HepG2 (cell line): ENCODE results near the gene PIH1D2. TPM values are rescaled to one million over a fixed set of nuclear protein-coding genes. Genes with fewer than 3 reads are reported as not detected.

Source experiments
- ARNT2 ChIP-seq: sonication (generic); formaldehyde crosslinking; IDR thresholded peaks from 2 replicates; pipeline ENCODE4 v1.8.0; 2022; ENCODE audit warnings: mild to moderate bottlenecking, low read depth, missing genetic modification reagents, moderate library complexity
- CENPX ChIP-seq: sonication (generic); formaldehyde crosslinking; IDR thresholded peaks from 2 replicates; pipeline ENCODE4 v1.9.0; 2021; ENCODE audit warnings: mild to moderate bottlenecking, missing genetic modification reagents, moderate library complexity
- HOXA7 ChIP-seq: sonication (generic); formaldehyde crosslinking; IDR thresholded peaks from 2 replicates; pipeline ENCODE4 v1.8.1; 2022; ENCODE audit warnings: mild to moderate bottlenecking, missing genetic modification reagents, moderate library complexity
- NCOA5 ChIP-seq: sonication (generic); formaldehyde crosslinking; IDR thresholded peaks from 2 replicates; pipeline ENCODE4 v1.4.0; 2020; ENCODE audit warnings: missing genetic modification reagents
- TCF7 ChIP-seq: sonication (generic); IDR thresholded peaks from 2 replicates; pipeline ENCODE4 v1.6.1; 2016; ENCODE audit warnings: antibody characterized with exemption, low read depth
- TCF7L2 ChIP-seq: IDR thresholded peaks from 2 replicates; pipeline ENCODE4 v1.6.1; 2011; ENCODE audit warnings: mild to moderate bottlenecking, low read depth, low read length, moderate library complexity
- TGIF2 ChIP-seq: IDR thresholded peaks from 2 replicates; pipeline ENCODE4 v1.6.1; 2016; ENCODE audit warnings: control low read depth, missing compliant biosample characterization
- WIZ ChIP-seq: sonication (generic); formaldehyde crosslinking; IDR thresholded peaks from 2 replicates; pipeline ENCODE4 v1.5.1; 2020; ENCODE audit warnings: mild to moderate bottlenecking, missing genetic modification reagents
- YY1 ChIP-seq: IDR thresholded peaks from 2 replicates; pipeline ENCODE4 v1.6.1; 2011; ENCODE audit warnings: low read length, low read depth, moderate library complexity, mild to moderate bottlenecking; ENCODE audit not compliant: insufficient read depth, insufficient replicate concordance
- ZFP82 ChIP-seq: sonication (generic); formaldehyde crosslinking; IDR thresholded peaks from 2 replicates; pipeline ENCODE4 v1.5.1; 2020; ENCODE audit warnings: mild to moderate bottlenecking, missing genetic modification reagents, borderline replicate concordance
- ZFYVE20 ChIP-seq: sonication (generic); formaldehyde crosslinking; IDR thresholded peaks from 2 replicates; pipeline ENCODE4 v1.8.0; 2023; ENCODE audit warnings: low read depth, mild to moderate bottlenecking, moderate library complexity, missing genetic modification reagents, borderline replicate concordance
- ZNF17 ChIP-seq: sonication (generic); formaldehyde crosslinking; IDR thresholded peaks from 2 replicates; pipeline ENCODE4 v1.5.0; 2020; ENCODE audit warnings: mild to moderate bottlenecking, missing genetic modification reagents
- ZNF205 ChIP-seq: IDR thresholded peaks from 2 replicates; pipeline ENCODE4 v1.6.1; 2018; ENCODE audit warnings: missing biosample characterization, missing genetic modification reagents
- ZNF260 ChIP-seq: sonication (generic); formaldehyde crosslinking; IDR thresholded peaks from 2 replicates; pipeline ENCODE4 v1.4.0; 2020; ENCODE audit warnings: missing genetic modification reagents, low read depth, mild to moderate bottlenecking, borderline replicate concordance
- polyA plus RNA-seq, 8 experiments: library from polyadenylated mRNA; depleted of rRNA in 3 of 8; stranded (reverse) in 7 of 8; unstranded in 1 of 8; fragments of >200 nt; fragmentation: Illumina TruSeq in 4 of 8; extraction: Trizol in 4 of 8; gene quantifications; 2 replicates each; pipeline versions ENCODE4 v1.2.1 to v1.2.3, GENCODE V29; 2011 to 2016; ENCODE audit warnings: low read depth in 4 of 8, missing spikeins in 1 of 8, mixed read lengths in 1 of 8; ENCODE audit not compliant: insufficient read depth in 1 of 8
- total RNA-seq, 5 experiments: library from RNA; depleted of rRNA; stranded (reverse); fragments of >200 nt; fragmentation: Illumina TruSeq; extraction: Trizol; gene quantifications; 2 replicates each; pipeline ENCODE4 v1.2.3, GENCODE V29; 2016; ENCODE audit warnings: low read depth in 1 of 5
- TF ChIP-seq, protein P1 (sequence below): sonication (generic); formaldehyde crosslinking; conservative IDR thresholded peaks from 2 replicates; pipeline ENCODE4 v1.8.0; 2022; ENCODE audit warnings: mild to moderate bottlenecking, moderate library complexity, missing genetic modification reagents
- TF ChIP-seq, protein P2 (sequence below): sonication (generic); formaldehyde crosslinking; IDR thresholded peaks from 2 replicates; pipeline ENCODE4 v1.8.1; 2023; ENCODE audit warnings: missing genetic modification reagents, mild to moderate bottlenecking, borderline replicate concordance
- TF ChIP-seq, protein P3 (sequence below): sonication (generic); formaldehyde crosslinking; IDR thresholded peaks from 2 replicates; pipeline ENCODE4 v1.5.0; 2020; ENCODE audit warnings: missing genetic modification reagents
- TF ChIP-seq, protein P4 (sequence below): sonication (generic); formaldehyde crosslinking; IDR thresholded peaks from 2 replicates; pipeline ENCODE4 v1.5.1; 2020; ENCODE audit warnings: missing genetic modification reagents, mild to moderate bottlenecking, borderline replicate concordance
- TF ChIP-seq, protein P5 (sequence below): sonication (generic); formaldehyde crosslinking; IDR thresholded peaks from 2 replicates; pipeline ENCODE4 v1.5.0; 2020; ENCODE audit warnings: missing genetic modification reagents, mild to moderate bottlenecking, borderline replicate concordance
- TF ChIP-seq, protein P6 (sequence below): sonication (generic); formaldehyde crosslinking; conservative IDR thresholded peaks from 2 replicates; pipeline ENCODE4 v1.8.0; 2022; ENCODE audit warnings: missing genetic modification reagents
- TF ChIP-seq, protein P7 (sequence below): IDR thresholded peaks from 2 replicates; pipeline ENCODE4 v1.6.1; 2012; ENCODE audit warnings: low read depth, low read length, improper control_type of control experiment

The PIH1D2 gene
- total and polyA plus RNA-seq, 2 of the 13 experiments (the other 11 are each of a cell fraction or from before 2014, with no cell fraction given), result 0.49 to 2.7 TPM

DNA sequence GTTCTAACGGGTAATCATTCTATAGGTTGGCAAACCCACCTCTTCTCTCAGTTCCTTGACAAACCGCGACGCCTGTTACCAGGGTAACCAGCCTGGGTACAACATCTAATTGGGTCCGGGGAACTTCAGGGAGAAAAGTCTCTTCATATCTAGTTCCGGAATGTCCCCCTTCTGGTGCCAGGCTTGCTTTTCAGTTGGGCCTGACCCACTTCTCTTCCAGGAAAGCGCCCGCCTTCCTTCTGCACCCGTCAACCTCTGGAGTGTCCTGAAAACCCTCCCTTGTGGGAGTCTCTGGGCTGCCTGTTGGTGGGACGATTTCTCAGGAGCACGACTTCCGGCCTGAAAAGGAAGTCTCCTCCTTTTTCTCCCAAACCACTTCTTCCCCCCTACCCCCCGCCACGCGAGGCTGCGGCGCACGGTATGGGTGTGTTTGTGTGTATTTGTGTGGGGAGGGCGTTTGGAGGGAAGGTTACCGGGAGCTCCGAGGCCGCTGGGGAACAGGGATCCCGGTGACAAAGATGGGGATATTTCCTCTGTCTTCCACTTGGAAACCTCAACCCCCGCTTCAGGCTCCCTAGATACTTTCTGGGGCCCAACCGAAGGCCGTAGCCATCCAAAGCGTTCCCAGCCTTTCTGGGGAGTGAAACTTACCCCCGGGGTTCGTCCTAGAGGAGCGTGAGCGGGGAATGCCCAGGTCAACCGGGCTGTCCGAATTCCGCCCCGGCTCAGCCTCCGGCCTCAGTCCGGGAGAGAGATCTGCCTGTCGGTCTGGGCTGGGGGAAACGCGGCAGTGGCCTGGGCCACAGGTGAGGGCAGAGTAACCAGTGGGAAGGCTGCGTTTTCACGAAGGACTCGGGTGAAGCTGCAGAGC is at the start of gene PIH1D2, which contains the start of gene NKAPD1 (continued):
- TF ChIP-seq, protein P1, sequence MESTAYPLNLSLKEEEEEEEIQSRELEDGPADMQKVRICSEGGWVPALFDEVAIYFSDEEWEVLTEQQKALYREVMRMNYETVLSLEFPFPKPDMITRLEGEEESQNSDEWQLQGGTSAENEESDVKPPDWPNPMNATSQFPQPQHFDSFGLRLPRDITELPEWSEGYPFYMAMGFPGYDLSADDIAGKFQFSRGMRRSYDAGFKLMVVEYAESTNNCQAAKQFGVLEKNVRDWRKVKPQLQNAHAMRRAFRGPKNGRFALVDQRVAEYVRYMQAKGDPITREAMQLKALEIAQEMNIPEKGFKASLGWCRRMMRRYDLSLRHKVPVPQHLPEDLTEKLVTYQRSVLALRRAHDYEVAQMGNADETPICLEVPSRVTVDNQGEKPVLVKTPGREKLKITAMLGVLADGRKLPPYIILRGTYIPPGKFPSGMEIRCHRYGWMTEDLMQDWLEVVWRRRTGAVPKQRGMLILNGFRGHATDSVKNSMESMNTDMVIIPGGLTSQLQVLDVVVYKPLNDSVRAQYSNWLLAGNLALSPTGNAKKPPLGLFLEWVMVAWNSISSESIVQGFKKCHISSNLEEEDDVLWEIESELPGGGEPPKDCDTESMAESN, result 0 out of 2 replicates have a peak, but pooled peaks have one; percentile 57
- TF ChIP-seq, protein P2, sequence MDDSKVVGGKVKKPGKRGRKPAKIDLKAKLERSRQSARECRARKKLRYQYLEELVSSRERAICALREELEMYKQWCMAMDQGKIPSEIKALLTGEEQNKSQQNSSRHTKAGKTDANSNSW (CRISPR knock-in tag), result 0 out of 2 replicates have a peak, but pooled peaks have one; percentile 44
- TF ChIP-seq, protein P3, sequence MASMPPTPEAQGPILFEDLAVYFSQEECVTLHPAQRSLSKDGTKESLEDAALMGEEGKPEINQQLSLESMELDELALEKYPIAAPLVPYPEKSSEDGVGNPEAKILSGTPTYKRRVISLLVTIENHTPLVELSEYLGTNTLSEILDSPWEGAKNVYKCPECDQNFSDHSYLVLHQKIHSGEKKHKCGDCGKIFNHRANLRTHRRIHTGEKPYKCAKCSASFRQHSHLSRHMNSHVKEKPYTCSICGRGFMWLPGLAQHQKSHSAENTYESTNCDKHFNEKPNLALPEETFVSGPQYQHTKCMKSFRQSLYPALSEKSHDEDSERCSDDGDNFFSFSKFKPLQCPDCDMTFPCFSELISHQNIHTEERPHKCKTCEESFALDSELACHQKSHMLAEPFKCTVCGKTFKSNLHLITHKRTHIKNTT (CRISPR knock-in tag), result no peak
- TF ChIP-seq, protein P4, sequence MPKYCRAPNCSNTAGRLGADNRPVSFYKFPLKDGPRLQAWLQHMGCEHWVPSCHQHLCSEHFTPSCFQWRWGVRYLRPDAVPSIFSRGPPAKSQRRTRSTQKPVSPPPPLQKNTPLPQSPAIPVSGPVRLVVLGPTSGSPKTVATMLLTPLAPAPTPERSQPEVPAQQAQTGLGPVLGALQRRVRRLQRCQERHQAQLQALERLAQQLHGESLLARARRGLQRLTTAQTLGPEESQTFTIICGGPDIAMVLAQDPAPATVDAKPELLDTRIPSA (CRISPR knock-in tag), result no peak
- TF ChIP-seq, protein P5, sequence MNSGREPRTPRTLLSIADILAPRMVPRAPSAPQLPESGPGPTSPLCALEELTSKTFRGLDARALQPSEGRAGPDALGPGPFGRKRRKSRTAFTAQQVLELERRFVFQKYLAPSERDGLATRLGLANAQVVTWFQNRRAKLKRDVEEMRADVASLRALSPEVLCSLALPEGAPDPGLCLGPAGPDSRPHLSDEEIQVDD (CRISPR knock-in tag), result no peak
- TF ChIP-seq CENPX (CRISPR knock-in tag) (no peak), WIZ (CRISPR knock-in tag) (no peak), ARNT2 (CRISPR knock-in tag) (no peak), ZNF205 (CRISPR knock-in tag) (peak; percentile 48; the same call in 1 of the 2 replicates), TCF7 (no peak), TCF7L2 (no peak), YY1 (peak; percentile 56), ZNF260 (CRISPR knock-in tag) (no peak), ZNF17 (CRISPR knock-in tag) (no peak), TGIF2 (CRISPR knock-in tag) (no peak), NCOA5 (no peak), HOXA7 (CRISPR knock-in tag) (no peak), ZFP82 (CRISPR knock-in tag) (no peak), ZFYVE20 (CRISPR knock-in tag) (no peak)
- TF ChIP-seq, protein P6, sequence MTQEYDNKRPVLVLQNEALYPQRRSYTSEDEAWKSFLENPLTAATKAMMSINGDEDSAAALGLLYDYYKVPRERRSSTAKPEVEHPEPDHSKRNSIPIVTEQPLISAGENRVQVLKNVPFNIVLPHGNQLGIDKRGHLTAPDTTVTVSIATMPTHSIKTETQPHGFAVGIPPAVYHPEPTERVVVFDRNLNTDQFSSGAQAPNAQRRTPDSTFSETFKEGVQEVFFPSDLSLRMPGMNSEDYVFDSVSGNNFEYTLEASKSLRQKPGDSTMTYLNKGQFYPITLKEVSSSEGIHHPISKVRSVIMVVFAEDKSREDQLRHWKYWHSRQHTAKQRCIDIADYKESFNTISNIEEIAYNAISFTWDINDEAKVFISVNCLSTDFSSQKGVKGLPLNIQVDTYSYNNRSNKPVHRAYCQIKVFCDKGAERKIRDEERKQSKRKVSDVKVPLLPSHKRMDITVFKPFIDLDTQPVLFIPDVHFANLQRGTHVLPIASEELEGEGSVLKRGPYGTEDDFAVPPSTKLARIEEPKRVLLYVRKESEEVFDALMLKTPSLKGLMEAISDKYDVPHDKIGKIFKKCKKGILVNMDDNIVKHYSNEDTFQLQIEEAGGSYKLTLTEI (CRISPR knock-in tag), result no peak
- TF ChIP-seq, protein P7, sequence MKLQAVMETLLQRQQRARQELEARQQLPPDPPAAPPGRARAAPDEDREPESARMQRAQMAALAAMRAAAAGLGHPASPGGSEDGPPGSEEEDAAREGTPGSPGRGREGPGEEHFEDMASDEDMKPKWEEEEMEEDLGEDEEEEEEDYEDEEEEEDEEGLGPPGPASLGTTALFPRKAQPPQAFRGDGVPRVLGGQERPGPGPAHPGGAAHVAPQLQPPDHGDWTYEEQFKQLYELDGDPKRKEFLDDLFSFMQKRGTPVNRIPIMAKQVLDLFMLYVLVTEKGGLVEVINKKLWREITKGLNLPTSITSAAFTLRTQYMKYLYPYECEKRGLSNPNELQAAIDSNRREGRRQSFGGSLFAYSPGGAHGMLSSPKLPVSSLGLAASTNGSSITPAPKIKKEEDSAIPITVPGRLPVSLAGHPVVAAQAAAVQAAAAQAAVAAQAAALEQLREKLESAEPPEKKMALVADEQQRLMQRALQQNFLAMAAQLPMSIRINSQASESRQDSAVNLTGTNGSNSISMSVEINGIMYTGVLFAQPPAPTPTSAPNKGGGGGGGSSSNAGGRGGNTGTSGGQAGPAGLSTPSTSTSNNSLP, result no peak
